HUES6 (cell line): ENCODE measurements around the gene ACBD3.

Source experiments
- H3K27ac ChIP-seq: 2 replicates; pipeline ENCODE4 v1.7.0; 2013; ENCODE audit warnings: low read depth, mild to moderate bottlenecking, low read length, inconsistent platforms
- H3K27me3 ChIP-seq: 2 replicates; pipeline ENCODE4 v1.6.1; 2013; ENCODE audit warnings: low read length; ENCODE audit not compliant: control insufficient read depth, insufficient read depth
- H3K36me3 ChIP-seq: 2 replicates; pipeline ENCODE4 v1.6.1; 2013; ENCODE audit warnings: low read length; ENCODE audit not compliant: control insufficient read depth, insufficient read depth
- H3K4me1 ChIP-seq: 2 replicates; pipeline ENCODE4 v1.6.1; 2013; ENCODE audit warnings: low read length; ENCODE audit not compliant: control insufficient read depth, insufficient read depth
- H3K4me3 ChIP-seq: 2 replicates; pipeline ENCODE4 v1.5.1; 2013; ENCODE audit warnings: low read depth, low read length
- H3K9ac ChIP-seq: one replicate; pipeline ENCODE4 v1.6.1; 2013; ENCODE audit warnings: mild to moderate bottlenecking, low read length
- H3K9me3 ChIP-seq: 2 replicates; pipeline ENCODE4 v1.6.1; 2013; ENCODE audit warnings: low read depth, low read length; ENCODE audit not compliant: control insufficient read depth, insufficient read depth

ACBD3 gene

GRCh38 chr1:226095286-226095685, 91.3 kb downstream of the ACBD3 start:
- no peak overlapping the region for H3K27ac ChIP-seq
- H3K9ac ChIP-seq = no peak overlapping the region
- H3K4me1 ChIP-seq = peaks cover 10% of the 10 kb centered on the region; the same call in 1 of the 2 replicates
- peaks cover 17% of the 10 kb centered on the region for H3K27me3 ChIP-seq
- no peaks in the 10 kb centered on the region for H3K9me3 ChIP-seq
- no peak overlapping the region for H3K4me3 ChIP-seq
- H3K36me3 ChIP-seq = no peaks in the 10 kb centered on the region
